AG09319 (cell line): ENCODE results near the gene KIF13A.
"Not testable (repeated sequence)": the region's sequence is repeated elsewhere in the genome, so short reads cannot be mapped to it uniquely, and the experiment has no call there.

Experiments
- DNase-seq: peaks from one replicate; pipeline ENCODE4 v3.0.0-alpha.2; 2010; ENCODE audit warnings: low read depth; ENCODE audit errors: extremely low read depth
- CTCF ChIP-seq: IDR thresholded peaks from 2 replicates; pipeline ENCODE4 v1.5.1; 2011; ENCODE audit warnings: low read depth, mild to moderate bottlenecking, inconsistent platforms, low read length, moderate library complexity

KIF13A gene

DNA sequence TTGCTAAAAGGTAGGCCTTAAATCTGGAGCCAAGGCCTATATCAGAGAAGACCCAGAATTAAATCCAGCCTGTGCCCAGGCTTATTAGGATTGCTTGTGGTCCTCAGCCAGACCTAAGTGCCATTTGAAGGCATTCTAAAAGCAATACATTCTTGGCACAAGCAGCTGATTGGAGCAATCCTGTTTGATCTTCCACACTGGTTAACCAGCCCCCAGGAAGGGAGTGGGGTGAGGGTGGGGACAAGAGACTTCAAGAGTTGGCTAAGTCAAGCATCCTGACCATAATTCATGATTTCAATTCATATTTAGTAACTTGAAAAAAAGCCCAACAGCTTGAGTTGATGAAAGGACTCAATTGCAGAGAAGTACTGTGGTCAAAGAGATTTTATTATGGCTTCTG, 128.9 kb downstream of the KIF13A start:
- TF ChIP-seq CTCF: no peak
- DNase-seq: no peak

- DNase-seq: not testable (repeated sequence)
Observed at GRCh38 chr6:17857188-17857587, 130.2 kb downstream of the KIF13A start.

DNA sequence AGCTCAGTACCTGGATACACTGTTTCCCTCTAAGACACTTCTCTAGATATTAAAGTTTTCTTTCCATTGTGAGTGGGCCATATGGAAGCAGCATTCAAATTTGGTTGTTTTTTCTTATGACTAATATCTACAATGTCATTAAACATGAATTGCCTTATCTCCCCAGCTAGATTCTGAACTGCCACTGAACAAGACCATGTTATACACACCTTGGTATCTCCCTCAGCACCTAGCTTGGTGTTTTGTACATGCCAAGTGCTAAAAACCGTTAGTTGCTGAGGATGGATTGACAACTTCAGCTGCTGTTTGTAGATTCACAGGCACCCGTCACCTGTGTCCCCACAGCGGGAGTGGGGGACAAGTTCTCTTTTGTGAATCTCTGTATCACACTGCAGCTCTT, 131.1 kb downstream of the KIF13A start:
- no peak for DNase-seq
- no peak for TF ChIP-seq CTCF

DNA sequence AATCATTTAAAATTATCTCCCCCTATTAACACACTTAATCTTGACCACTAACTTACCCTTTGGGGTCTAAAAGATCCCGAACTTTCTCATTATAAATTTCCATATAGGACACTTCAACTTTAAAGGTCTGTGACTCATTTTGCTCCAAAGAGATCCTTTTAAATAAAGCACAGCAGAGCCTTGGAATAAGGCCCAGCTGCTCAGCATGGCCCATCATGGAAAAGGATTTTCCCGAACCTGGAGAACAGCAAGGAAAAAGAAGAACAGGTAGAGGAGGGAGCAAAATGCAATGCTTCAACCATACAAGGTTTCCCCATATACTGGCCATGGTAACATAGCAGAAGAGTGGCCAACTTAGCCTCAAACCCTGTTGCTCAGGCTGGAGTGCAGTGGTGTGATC, 132.1 kb downstream of the KIF13A start:
- TF ChIP-seq CTCF: no peak

DNA sequence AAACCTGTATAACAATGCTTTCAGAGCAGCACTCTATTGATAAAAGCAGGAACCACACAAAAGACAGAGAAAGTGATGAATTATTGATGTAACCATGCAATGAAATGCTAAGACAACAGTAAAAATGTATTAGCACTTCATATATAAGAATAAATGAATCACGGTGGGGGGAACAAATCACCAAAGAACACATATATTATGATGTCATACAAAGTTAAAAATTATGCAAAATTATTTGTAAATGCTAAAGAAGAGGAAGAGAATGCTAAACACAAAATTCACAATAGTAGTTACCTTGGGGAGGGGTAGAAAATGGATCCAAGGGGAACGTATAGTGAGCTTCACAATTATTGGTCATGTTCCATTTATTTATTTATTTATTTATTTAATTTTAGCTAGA, 133.9 kb downstream of the KIF13A start:
- no peak for TF ChIP-seq CTCF
- DNase-seq: no peak

More for the DNA sequence above, 132.1 kb downstream of the KIF13A start:
- no peak for DNase-seq

DNA sequence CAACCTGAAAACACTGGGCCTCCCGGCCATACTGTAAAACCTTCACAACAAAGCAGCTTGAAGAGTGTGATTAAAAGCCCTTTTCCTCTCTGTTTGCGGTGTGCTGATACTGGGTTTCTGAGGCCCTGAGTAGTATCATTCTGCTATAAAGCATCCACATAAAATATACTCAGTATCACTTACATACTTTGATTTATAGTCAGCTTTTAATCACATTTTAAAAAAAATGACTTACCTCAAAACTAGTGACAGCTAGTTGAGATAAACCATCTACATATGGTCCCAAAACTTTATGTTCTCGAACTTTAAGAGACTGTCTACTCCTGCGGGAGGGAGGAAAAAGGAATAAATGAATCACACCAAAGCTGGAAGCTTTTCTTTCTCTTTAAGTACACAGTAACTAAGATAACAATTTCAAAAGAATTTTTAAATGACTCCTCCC, 135.7 kb downstream of the KIF13A start:
- no peak for TF ChIP-seq CTCF
- DNase-seq: no peak

DNA sequence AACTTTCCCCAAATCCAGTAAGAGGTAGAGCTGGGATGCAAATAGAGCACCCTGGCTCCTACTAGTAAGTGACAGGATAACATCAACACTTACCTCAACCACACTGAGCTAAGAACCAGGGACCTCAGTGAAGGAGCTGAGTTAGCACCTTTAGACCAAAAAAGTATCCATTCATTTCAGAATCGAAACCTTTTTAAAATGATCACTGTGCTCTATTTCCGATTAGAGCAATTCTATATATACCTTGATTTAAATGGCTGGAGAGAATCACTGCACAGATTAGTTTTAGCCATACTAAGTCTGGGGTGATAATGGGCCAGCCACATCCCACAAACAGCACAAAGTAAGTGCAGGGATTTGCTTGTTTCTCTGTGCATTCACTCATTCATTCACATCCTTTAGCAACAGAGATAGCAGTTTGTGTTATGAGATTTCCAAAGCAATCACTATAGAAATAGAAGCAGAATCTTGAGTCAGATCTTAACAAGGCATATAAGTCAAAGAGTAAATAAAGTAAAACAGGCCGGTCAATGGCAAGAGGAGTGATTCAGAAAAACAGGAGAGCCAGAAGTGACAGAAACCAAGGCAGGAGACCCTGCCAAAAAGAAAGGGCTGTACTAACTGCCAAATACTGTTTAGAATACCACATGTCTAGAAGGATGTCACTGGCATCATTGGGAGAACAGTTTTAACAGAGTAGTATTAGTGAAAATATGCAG, 136.3 kb downstream of the KIF13A start:
- no peak for DNase-seq
- TF ChIP-seq CTCF: no peak

- no peak for TF ChIP-seq CTCF
- DNase-seq: no peak
Observed at GRCh38 chr6:17850281-17850680, 137.2 kb downstream of the KIF13A start.
